ENCODE measurements around the gene SPG7.

DNA sequence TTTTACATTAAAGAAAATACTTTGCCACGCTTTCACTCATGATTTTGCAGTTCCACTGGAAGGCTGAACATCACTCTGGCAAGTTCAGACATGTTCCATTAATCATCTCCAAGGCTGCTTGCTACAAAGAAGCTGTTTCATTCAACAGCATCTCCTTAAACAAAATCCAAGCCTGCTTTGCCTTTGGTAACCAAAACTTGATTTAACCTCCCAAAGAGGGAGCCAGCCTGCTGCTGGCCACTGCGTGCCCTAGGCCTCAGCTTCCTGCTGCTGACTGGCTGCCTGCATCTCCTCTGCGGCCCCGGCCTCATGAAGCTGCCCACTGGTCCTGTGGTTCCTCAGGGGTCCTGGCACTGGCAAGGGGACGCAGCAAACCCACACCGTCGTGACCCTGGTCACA is 49.7 kb upstream of the SPG7 start:
- TF ChIP-seq POLR2A (IDR thresholded peaks at IDR 0.05): no peak
- TF ChIP-seq, protein P1, sequence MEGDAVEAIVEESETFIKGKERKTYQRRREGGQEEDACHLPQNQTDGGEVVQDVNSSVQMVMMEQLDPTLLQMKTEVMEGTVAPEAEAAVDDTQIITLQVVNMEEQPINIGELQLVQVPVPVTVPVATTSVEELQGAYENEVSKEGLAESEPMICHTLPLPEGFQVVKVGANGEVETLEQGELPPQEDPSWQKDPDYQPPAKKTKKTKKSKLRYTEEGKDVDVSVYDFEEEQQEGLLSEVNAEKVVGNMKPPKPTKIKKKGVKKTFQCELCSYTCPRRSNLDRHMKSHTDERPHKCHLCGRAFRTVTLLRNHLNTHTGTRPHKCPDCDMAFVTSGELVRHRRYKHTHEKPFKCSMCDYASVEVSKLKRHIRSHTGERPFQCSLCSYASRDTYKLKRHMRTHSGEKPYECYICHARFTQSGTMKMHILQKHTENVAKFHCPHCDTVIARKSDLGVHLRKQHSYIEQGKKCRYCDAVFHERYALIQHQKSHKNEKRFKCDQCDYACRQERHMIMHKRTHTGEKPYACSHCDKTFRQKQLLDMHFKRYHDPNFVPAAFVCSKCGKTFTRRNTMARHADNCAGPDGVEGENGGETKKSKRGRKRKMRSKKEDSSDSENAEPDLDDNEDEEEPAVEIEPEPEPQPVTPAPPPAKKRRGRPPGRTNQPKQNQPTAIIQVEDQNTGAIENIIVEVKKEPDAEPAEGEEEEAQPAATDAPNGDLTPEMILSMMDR (IDR thresholded peaks at IDR 0.05): no peak
